Prostate gland (tissue), 2 donors: Measurements from ENCODE around the gene DPM3.

Experiments
- CTCF ChIP-seq, 4 experiments: fragments of 200-600 bp in 2 of 4; fragments of 450-650 bp in 2 of 4; sonication (generic) in 2 of 4; IDR thresholded peaks; 1 replicate in 3 of 4; 2 replicates in 1 of 4; pipeline ENCODE4 v1.5.1; 2016 to 2019; ENCODE audit warnings: antibody characterized with exemption in 4 of 4, mild to moderate bottlenecking in 2 of 4, moderate library complexity in 2 of 4
- POLR2AphosphoS5 ChIP-seq: sonication (generic); formaldehyde crosslinking; IDR thresholded peaks from one replicate; pipeline ENCODE4 v1.6.1; 2017; ENCODE audit warnings: antibody characterized with exemption

GRCh38 chr1:155093911-155094621, 46.3 kb downstream of the DPM3 start:
- peak; percentile 55 for TF ChIP-seq POLR2AphosphoS5
- TF ChIP-seq CTCF (IDR thresholded peaks at IDR 0.05) = peak in 3 of 4 experiments; percentile 54 to 79 (median 70)
